GM18498 (cell line): ENCODE data around the gene CCDC18.
"Not testable (repeated sequence)": the region's sequence is repeated elsewhere in the genome, so short reads cannot be mapped to it uniquely, and the experiment has no call there.

Experiments used
- ATAC-seq: cut with Tn5 transposase; IDR thresholded peaks from one replicate; pipeline ENCODE4 v1.9.1; 2021; ENCODE audit warnings: mild to moderate bottlenecking, moderate library complexity; ENCODE audit not compliant: unreplicated experiment

CCDC18 gene

DNA sequence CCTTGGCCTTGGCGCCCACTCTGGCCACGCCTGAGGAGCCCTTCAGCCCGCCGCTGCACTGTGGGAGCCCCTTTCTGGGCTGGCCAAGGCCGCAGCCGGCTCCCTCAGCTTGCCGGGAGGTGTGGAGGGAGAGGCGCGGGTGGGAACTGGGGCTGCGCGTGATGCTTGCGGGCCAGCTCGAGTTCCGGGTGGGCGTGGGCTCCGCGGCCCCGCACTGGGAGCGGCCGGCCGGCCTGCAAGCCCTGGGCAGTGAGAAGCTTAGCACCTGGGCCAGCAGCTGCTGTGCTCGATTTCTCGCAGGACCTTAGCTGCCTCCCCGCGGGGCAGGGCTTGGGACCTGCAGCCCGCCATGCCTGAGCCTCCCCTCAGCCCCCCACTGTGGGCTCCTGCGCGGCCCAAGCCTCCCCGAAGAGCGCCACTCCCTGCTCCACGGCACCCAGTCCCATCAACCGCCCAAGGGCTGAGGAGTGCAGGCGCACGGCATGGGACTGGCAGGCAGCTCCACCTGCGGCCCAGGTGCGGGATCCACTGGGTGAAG is 10.3 kb upstream of the CCDC18 start:
- not testable (repeated sequence) for ATAC-seq

- no peak for ATAC-seq
These were observed 8.9 kb upstream of the CCDC18 start for GRCh38 chr1:93171549-93172034.

GRCh38 chr1:93172778-93173177 is 7.7 kb upstream of the CCDC18 start:
- no peak for ATAC-seq

- ATAC-seq: not testable (repeated sequence)
These were observed 5.9 kb upstream of the CCDC18 start for GRCh38 chr1:93174638-93175037.

- ATAC-seq: no peak
These were observed 2.5 kb upstream of the CCDC18 start for GRCh38 chr1:93177991-93178390.

- no peak for ATAC-seq
These were observed 2.1 kb upstream of the CCDC18 start for GRCh38 chr1:93178418-93178817.

DNA sequence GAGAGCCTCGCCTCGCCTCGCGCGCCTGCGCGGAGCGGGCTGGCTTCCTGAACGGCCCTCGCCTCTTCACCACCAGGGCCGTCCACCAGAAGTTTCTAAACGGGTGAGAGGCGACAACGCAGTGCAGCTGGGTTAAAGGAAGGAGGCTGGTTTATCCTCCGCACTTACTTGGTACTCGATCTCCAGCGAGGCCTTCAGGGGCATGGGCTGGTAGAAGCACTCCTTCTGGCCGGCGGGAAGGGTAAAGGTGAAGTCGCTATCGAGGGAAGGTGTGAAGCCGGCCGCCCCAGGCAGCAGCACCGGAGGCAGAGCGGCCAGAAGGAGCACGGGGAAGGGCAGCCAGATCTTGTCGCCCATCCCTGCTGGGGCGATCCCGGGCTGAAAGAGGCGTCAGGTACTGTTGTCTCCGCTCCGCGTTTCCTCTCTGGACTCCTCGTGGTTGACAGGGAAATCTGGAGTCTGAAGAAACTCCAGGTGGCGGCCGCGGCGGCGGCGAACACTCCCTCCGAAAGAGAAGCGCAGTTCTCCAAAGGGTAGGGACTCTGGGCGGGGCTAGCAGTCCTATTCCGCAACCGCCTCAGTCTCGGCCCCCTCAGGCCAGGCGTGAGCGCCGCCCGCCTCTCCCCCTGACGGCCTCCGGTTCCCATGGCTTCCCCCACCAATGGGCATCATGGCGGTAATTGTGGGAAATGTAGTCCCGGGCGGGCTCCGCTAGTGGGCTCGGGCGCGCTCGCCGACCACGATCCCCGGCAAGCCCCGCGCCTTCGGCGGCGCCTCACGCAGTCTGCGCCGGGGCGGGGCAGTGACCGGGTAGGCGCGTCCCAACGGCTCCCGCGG is 420 bp upstream of the CCDC18 start, which contains the start of gene TMED5:
Gene TMED5, minus strand, starts transcription at position 528 of the 837 bp plus-strand sequence. Its CDS starts 171 bp downstream, at position 357.
- peak; percentile 85 for ATAC-seq

DNA sequence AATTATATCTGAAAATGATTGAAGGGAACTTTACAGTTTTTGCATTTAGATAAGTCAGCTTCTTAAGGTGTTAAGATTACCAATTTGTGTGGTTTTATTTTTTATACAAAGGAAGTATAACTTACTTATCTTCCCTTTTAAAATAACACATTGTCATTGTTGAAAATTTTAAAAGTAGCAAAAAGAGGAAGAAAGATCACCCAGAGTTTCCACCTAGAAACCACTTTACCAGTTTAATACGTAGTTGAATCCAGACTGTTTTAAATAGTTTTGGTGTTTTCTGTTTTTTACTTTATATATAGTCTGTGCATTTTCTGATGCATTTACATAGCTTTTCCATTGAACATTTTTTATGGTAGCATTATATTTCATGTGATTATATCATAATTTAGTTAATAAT is 6.1 kb downstream of the CCDC18 start:
- ATAC-seq: peak; percentile 46

GRCh38 chr1:93190432-93190831 is 9.9 kb downstream of the CCDC18 start:
- ATAC-seq: no peak

- ATAC-seq: no peak
These were observed 13.9 kb downstream of the CCDC18 start for GRCh38 chr1:93194231-93194990.

GRCh38 chr1:93196591-93196990 is 16.1 kb downstream of the CCDC18 start:
- ATAC-seq: no peak

DNA sequence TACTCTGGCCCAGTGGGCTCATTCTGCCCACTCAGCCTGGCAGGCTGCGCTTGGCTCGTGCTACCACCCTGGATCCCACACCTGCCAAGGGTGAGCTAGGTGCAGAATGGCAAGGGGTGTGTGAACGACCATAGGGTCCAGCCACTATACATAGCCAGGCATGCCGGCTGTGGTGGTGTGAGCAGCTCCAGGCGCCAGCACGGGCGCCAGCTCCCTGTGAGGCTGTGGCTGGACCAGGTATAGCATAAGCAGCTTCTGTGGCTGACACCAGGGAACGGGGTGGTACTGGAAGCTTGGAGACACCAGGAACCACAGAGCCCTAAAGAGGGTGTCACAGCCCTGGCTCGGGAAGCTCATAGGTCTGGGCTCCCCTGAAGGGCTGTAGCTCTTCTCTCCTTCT is 18.6 kb downstream of the CCDC18 start:
- no peak for ATAC-seq

DNA sequence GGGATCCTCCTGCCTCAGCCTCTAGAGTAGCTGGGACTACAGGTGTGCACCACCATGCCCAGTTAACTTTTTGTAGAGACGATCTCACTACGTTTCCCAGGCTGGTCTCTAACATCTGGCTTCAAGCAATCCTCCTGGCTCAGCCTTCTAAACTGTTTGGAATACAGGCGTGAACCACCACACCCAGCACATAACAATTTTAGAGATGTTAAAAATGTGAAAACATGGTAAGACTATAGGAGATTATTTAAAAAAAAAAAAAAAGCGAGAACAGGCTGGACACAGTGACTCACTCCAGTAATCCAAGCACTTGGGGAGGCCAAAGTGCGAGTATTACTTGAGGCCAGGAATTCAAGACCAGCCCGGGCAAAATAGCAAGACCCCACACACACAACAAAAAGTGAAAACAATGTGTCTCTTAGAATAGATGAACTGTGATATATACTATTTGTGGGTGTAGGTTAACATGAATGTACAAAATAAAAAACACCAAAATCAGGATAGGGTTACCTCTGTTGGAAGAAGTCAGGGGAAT is 19.6 kb downstream of the CCDC18 start:
- ATAC-seq: no peak

DNA sequence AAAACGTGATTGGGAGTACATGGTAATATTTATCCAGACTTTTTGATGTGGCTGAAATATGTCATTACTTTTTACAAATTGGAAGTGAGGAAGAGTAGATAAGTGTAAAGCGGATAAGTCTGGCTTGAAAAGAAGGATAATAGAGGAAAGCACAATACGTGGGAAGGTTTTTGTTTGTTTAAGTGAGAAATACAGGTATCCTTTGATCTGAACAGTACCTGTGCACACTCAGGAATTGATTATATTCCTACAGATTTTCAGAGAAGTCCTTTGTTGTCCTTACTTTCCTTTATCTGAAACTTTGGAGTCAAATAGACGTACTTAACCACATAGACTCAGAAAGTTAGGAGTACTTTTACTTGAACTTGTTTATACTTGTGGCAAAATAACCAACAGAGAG is 20.2 kb downstream of the CCDC18 start:
- ATAC-seq: no peak

- ATAC-seq: no peak
These were observed 25.5 kb downstream of the CCDC18 start for GRCh38 chr1:93205892-93206566.

DNA sequence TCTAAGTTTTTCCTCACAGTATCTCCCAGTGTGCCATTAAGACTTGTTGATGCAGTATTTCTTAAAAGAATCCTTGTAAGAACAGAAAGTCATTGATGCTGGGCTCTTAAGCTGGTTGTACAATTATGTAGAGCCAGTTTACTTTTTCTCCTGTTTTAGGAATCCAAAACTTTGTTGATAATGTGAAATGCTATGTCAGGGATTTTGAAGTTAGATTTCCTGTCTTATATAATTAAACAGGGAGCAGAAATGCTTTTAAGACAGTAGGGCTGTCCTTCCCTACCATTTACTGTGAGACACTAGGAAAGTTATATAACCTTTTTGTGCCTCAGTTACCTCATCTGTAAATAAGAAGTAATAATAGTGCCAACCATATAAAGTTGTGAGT is 26.0 kb downstream of the CCDC18 start:
- no peak for ATAC-seq

DNA sequence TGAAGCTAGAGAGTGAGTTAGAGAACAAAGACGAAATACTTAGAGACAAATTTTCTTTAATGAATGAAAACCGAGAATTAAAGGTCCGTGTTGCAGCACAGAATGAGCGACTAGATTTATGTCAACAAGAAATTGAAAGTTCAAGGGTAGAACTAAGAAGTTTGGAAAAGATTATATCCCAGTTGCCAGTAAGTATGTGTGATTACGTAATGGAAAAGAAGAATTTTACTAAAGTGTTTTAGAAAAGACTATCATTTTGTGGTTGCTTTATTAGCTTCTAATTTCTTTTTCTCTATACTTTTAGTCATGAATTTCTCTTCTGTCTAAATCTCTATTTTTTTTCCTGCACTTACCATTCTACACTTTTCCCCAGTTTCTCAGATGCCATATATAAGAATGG is 26.7 kb downstream of the CCDC18 start:
- ATAC-seq: no peak

- ATAC-seq: no peak
These were observed 34.8 kb downstream of the CCDC18 start for GRCh38 chr1:93215322-93215721.

DNA sequence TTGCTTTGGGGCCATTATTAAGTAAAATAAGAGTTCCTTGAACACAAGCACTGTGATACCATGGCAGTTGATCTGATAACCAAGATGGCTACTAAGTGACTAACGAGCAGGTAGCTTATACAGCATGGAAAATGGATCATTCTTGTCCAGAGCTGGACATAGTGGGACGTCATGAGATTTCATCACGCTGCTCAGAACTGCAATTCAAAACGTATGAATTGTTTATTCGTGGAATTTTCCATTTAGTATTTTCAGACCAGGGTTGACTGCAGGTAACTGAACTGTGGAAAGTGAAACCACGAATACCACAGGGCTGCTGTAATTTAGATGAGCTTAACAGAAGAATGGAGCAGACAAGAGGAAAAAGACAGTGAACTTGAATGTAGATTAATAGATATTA is 38.9 kb downstream of the CCDC18 start:
- peak; percentile 61 for ATAC-seq

GRCh38 chr1:93220716-93221115 is 40.2 kb downstream of the CCDC18 start:
- not testable (repeated sequence) for ATAC-seq

- ATAC-seq: no peak
These were observed 41.4 kb downstream of the CCDC18 start for GRCh38 chr1:93221913-93222312.
